Mammary epithelial cell (primary cell): ENCODE measurements around the gene CALM1.

ENCODE experiments used
- EZH2 ChIP-seq: IDR thresholded peaks from 2 replicates; pipeline ENCODE4 v1.6.1; 2012; ENCODE audit warnings: low read length, inconsistent platforms, borderline replicate concordance
- TF ChIP-seq, protein P1 (sequence below), 2 donors: IDR thresholded peaks in 1 of 2; conservative IDR thresholded peaks in 1 of 2; 2 replicates each; pipeline ENCODE4 v1.5.1; 2011 to 2012; ENCODE audit warnings: inconsistent platforms in 2 of 2, low read length in 2 of 2, mild to moderate bottlenecking in 2 of 2, control low read depth in 1 of 2, low read depth in 1 of 2; ENCODE audit not compliant: insufficient read depth in 1 of 2; ENCODE audit errors: extremely low read depth in 1 of 2

DNA sequence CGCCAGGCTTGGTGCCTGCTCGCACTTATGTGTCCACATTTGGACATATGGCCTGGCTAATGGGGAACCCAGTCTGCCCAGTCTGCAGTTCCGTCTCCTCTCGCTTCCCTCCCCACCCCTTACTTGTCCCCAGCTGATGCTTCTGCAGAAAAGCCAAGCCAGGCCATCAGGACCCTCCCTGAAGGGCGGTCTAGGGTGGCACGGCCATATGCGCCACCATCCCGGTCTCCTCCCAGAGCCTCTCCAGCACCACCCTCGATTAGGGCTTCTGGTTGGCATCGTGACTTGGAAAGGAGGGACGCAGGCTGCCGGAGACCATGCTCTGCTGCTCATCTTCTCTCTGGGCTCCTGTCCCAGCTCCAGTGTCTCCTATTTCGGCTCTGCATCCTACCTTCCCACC lies 54.6 kb downstream of the CALM1 start:
- TF ChIP-seq, protein P1, sequence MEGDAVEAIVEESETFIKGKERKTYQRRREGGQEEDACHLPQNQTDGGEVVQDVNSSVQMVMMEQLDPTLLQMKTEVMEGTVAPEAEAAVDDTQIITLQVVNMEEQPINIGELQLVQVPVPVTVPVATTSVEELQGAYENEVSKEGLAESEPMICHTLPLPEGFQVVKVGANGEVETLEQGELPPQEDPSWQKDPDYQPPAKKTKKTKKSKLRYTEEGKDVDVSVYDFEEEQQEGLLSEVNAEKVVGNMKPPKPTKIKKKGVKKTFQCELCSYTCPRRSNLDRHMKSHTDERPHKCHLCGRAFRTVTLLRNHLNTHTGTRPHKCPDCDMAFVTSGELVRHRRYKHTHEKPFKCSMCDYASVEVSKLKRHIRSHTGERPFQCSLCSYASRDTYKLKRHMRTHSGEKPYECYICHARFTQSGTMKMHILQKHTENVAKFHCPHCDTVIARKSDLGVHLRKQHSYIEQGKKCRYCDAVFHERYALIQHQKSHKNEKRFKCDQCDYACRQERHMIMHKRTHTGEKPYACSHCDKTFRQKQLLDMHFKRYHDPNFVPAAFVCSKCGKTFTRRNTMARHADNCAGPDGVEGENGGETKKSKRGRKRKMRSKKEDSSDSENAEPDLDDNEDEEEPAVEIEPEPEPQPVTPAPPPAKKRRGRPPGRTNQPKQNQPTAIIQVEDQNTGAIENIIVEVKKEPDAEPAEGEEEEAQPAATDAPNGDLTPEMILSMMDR (conservative IDR thresholded peaks at IDR 0.05 in 1 of 2, IDR thresholded peaks at IDR 0.05 in 1 of 2; ENCODE audit: extremely low read depth in 1 of 2, insufficient read depth in 1 of 2, low read depth in 1 of 2, low read length in 2 of 2) = no peak
- TF ChIP-seq EZH2 = no peak
